Sigmoid colon (tissue), 7 donors: ENCODE data around the gene CYB5R4. TPM values are rescaled to one million over a fixed set of nuclear protein-coding genes. Genes with fewer than 3 reads are reported as not detected.

Source experiments
- DNase-seq: peaks from one replicate; pipeline ENCODE4 v3.0.0-alpha.2; 2019
- H3K27ac ChIP-seq, 4 donors: fragments of 200-600 bp; sonication (generic); one replicate each; pipeline ENCODE4 v1.5.1; 2016 to 2019; ENCODE audit warnings: mild to moderate bottlenecking in 1 of 4
- H3K27me3 ChIP-seq, 3 donors: fragments of 200-600 bp; sonication (generic); one replicate each; pipeline ENCODE4 v1.5.1; 2019; ENCODE audit warnings: mild to moderate bottlenecking in 1 of 3
- H3K36me3 ChIP-seq, 4 donors: fragments of 200-600 bp; sonication (generic); one replicate each; pipeline ENCODE4 v1.5.1; 2016 to 2019
- H3K4me1 ChIP-seq, 4 donors: fragments of 200-600 bp; sonication (generic); one replicate each; pipeline ENCODE4 v1.5.1; 2017 to 2019
- H3K4me3 ChIP-seq, 4 donors: fragments of 200-600 bp; sonication (generic); one replicate each; pipeline ENCODE4 v1.5.1; 2017 to 2019; ENCODE audit warnings: mild to moderate bottlenecking in 2 of 4, moderate library complexity in 1 of 4
- H3K9me3 ChIP-seq, 4 donors: fragments of 200-600 bp in 3 of 4; sonication (generic) in 3 of 4; one replicate each; pipeline versions ENCODE4 v1.5.1 to v1.6.1; 2013 to 2019
- EP300 ChIP-seq, 4 donors: sonication (generic); formaldehyde crosslinking; IDR thresholded peaks; one replicate each; pipeline ENCODE4 v1.6.1; 2017; ENCODE audit warnings: antibody characterized with exemption in 4 of 4
- POLR2A ChIP-seq, 2 donors: fragments of 450-650 bp; IDR thresholded peaks; one replicate each; pipeline ENCODE4 v1.6.1; 2016; ENCODE audit warnings: antibody characterized with exemption in 2 of 2, mild to moderate bottlenecking in 2 of 2, moderate library complexity in 2 of 2
- POLR2AphosphoS5 ChIP-seq, 4 donors: sonication (generic); formaldehyde crosslinking; IDR thresholded peaks; one replicate each; pipeline ENCODE4 v1.6.1; 2017; ENCODE audit warnings: antibody characterized with exemption in 4 of 4
- WGBS, 2 donors: extraction: QIAGEN DNeasy Blood & Tissue Kit; methylation state at CpG; one replicate each; pipeline ENCODE4 v1.1.7; 2013; 5-methylcytosine and 5-hydroxymethylcytosine counted together
- intact Hi-C: fragments of 100-400 bp; cut with DNase I; formaldehyde crosslinking; loops from one replicate; pipeline ENCODE4 v1.15.1; 2023
- polyA plus RNA-seq, 3 donors: library from polyadenylated mRNA; stranded (reverse); fragments of 200-250 nt; gene quantifications; one replicate each; pipeline ENCODE4 v1.2.3, GENCODE V29; 2013
- total RNA-seq, 4 donors: library from RNA; depleted of rRNA; stranded (reverse); fragments of >200 nt; gene quantifications; one replicate each; pipeline ENCODE4 v1.1.0, GENCODE V29; 2016
- TF ChIP-seq, protein P1 (sequence below), 4 experiments: fragments of 450-650 bp in 3 of 4; fragments of 200-600 bp in 1 of 4; IDR thresholded peaks; one replicate each; pipeline ENCODE4 v1.5.1; 2016 to 2019; ENCODE audit warnings: antibody characterized with exemption in 4 of 4, mild to moderate bottlenecking in 3 of 4, moderate library complexity in 2 of 4
- donor health status: healthy with polysubstance abuse.
- donor health status: Bipolar disorder and iron deficiency.
- donor health status: healthy.

The CYB5R4 gene
- total and polyA plus RNA-seq, 7 donors: 9.7 to 35.6 (median 14.3) TPM

DNA sequence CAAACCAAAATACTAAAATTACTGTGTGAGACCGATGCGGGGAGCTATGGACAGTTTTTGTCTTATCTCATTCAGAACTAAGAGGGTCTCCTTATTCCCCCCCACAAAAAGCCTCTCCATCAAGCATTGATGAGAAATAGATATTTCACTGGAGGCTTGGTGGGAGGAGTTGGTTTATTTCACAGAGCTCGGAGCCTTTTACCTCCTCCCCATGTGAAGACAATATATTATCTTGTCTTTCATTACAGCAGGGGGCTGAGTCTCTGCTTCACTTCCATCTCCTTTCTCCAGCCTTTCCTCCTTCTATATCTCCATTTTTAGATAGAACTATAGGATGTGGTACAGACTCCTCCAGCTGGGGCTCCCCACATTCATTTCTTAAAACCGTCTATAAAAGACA is 144.2 kb downstream of the CYB5R4 start:
- no peak overlapping the region for H3K4me3 ChIP-seq

DNA sequence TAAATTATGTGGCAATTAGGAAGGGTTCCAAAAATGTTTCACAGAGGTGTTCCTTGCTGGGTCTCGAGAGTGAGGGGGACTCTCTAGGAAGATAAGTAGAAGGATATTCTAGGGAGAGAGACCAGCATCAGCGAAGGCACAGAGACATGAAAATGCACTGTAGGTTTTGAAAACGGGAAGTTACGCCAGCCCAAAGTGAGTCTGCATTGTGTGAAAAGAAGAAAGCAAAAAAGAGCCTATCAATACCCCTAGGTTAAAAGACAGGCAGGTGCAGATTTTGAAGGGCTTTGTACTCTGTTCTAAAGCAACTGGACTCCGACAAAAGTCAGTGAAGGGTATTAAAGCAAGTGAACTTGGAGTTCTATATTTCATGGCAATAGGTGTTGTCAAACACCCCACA is 148.4 kb downstream of the CYB5R4 start:
- H3K27ac ChIP-seq: no peak overlapping the region
- intact Hi-C loops: no loop called here
- 73 to 84% methylated on average over 5 of the region's 5 CpGs for WGBS, 2 donors
- H3K4me1 ChIP-seq: no peaks in the 10 kb centered on the region
- DNase-seq: no peak
- H3K4me3 ChIP-seq: no peak overlapping the region
- H3K9me3 ChIP-seq: no peaks in the 10 kb centered on the region
- TF ChIP-seq POLR2A (IDR thresholded peaks at IDR 0.05) (no peak), POLR2AphosphoS5 (IDR thresholded peaks at IDR 0.05) (no peak), EP300 (IDR thresholded peaks at IDR 0.05) (no peak)
- TF ChIP-seq, protein P1, sequence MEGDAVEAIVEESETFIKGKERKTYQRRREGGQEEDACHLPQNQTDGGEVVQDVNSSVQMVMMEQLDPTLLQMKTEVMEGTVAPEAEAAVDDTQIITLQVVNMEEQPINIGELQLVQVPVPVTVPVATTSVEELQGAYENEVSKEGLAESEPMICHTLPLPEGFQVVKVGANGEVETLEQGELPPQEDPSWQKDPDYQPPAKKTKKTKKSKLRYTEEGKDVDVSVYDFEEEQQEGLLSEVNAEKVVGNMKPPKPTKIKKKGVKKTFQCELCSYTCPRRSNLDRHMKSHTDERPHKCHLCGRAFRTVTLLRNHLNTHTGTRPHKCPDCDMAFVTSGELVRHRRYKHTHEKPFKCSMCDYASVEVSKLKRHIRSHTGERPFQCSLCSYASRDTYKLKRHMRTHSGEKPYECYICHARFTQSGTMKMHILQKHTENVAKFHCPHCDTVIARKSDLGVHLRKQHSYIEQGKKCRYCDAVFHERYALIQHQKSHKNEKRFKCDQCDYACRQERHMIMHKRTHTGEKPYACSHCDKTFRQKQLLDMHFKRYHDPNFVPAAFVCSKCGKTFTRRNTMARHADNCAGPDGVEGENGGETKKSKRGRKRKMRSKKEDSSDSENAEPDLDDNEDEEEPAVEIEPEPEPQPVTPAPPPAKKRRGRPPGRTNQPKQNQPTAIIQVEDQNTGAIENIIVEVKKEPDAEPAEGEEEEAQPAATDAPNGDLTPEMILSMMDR (IDR thresholded peaks at IDR 0.05): no peak
- H3K36me3 ChIP-seq: no peaks in the 10 kb centered on the region
- H3K27me3 ChIP-seq: no peaks in the 10 kb centered on the region

More for the DNA sequence above, 144.2 kb downstream of the CYB5R4 start:
- 79 to 87% methylated on average over 4 of the region's 4 CpGs for WGBS, 2 donors
- no peak overlapping the region for H3K27ac ChIP-seq
- H3K27me3 ChIP-seq: no peaks in the 10 kb centered on the region
- H3K9me3 ChIP-seq: no peaks in the 10 kb centered on the region
- no peak for DNase-seq
- TF ChIP-seq POLR2AphosphoS5 (IDR thresholded peaks at IDR 0.05): no peak
- TF ChIP-seq POLR2A (IDR thresholded peaks at IDR 0.05): no peak
- no peak for TF ChIP-seq EP300 (IDR thresholded peaks at IDR 0.05)
- TF ChIP-seq, protein P1 (IDR thresholded peaks at IDR 0.05): no peak
- intact Hi-C loops: no loop called here
- H3K36me3 ChIP-seq: no peaks in the 10 kb centered on the region
- no peaks in the 10 kb centered on the region for H3K4me1 ChIP-seq

DNA sequence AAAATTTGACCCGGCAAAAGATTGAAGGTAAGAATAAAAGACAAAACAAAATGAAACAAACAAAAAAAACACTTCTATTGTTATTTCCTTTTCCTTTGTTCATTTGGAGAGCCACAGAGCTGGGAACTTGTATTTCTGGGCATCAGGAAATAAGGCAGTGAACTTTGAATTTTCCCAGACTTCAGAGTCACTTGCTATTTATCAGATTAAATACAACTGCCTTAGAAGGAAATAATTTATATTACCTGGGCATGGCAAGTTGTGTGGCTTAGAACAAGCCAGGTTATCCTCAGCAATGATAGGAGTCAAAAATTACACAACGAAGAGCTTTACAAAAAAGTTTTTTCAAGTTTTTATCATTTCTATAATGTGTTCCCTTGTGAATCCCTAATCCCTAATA is 153.9 kb downstream of the CYB5R4 start:
- H3K9me3 ChIP-seq: no peaks in the 10 kb centered on the region
- no peaks in the 10 kb centered on the region for H3K4me1 ChIP-seq
- no peak for DNase-seq
- H3K27me3 ChIP-seq: no peaks in the 10 kb centered on the region
- TF ChIP-seq, protein P1 (IDR thresholded peaks at IDR 0.05): no peak
- TF ChIP-seq EP300 (IDR thresholded peaks at IDR 0.05): no peak
- TF ChIP-seq POLR2A (IDR thresholded peaks at IDR 0.05): no peak
- TF ChIP-seq POLR2AphosphoS5 (IDR thresholded peaks at IDR 0.05): no peak
- H3K36me3 ChIP-seq: no peaks in the 10 kb centered on the region
- H3K27ac ChIP-seq: no peak overlapping the region
- H3K4me3 ChIP-seq: no peak overlapping the region
- 33 to 68% methylated on average over 2 of the region's 2 CpGs for WGBS, 2 donors
- intact Hi-C loops: no loop called here

DNA sequence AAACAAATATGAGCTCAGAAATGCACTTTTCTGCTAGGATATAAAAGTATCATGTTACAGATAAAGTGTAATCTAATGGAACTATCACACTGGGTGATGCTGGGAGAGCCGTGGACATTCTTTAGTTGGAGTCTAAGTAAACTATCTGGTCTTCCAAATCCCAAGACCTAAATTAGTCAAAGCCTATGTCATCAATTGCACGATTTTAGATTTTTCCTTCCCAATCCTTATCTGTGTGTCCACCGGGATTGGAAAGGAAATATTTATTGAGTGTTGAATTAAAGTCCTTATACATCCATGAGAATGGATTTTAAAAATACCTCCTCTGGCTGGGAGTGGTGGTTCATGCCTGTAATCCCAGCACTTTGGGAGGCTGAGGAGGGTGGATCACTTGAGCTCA is 154.4 kb downstream of the CYB5R4 start:
- intact Hi-C loops: no loop called here
- Histone ChIP-seq H3K4me3 (no peak overlapping the region), H3K36me3 (no peaks in the 10 kb centered on the region), H3K4me1 (no peaks in the 10 kb centered on the region), H3K27me3 (no peaks in the 10 kb centered on the region), H3K27ac (no peak overlapping the region), H3K9me3 (no peaks in the 10 kb centered on the region)
- WGBS, 2 donors: 47 to 67% methylated on average over 3 of the region's 3 CpGs
- no peak for DNase-seq
- TF ChIP-seq, protein P1 (IDR thresholded peaks at IDR 0.05): no peak
- TF ChIP-seq POLR2A (IDR thresholded peaks at IDR 0.05) (no peak), POLR2AphosphoS5 (IDR thresholded peaks at IDR 0.05) (no peak), EP300 (IDR thresholded peaks at IDR 0.05) (no peak)

DNA sequence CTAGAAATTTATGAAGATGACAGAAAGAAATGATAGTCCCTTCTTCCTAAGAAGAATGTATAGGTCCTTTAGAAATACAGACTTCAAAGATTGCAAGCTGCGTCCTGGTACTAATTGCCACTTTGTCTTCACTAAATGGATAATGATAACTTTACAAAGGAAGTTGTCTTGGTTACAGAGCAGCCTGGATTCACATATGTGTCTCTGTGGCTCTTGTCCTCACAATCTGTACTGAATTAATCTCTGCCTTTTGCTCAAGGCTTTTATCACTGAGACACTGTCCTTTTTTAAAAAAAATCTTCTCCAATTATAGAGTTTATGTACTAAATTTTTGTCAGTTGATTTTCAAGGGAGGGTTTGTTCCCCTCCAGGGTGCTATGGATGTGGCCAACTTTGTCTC is 156.5 kb downstream of the CYB5R4 start:
- Histone ChIP-seq H3K4me1 (no peaks in the 10 kb centered on the region), H3K9me3 (no peaks in the 10 kb centered on the region), H3K27ac (no peak overlapping the region), H3K36me3 (no peaks in the 10 kb centered on the region), H3K27me3 (no peaks in the 10 kb centered on the region), H3K4me3 (no peak overlapping the region)
- no peak for DNase-seq
- intact Hi-C loops: no loop called here
- 98% methylated on average over 1 of the region's 1 CpG for WGBS, 2 donors
- TF ChIP-seq POLR2AphosphoS5 (IDR thresholded peaks at IDR 0.05) (no peak), EP300 (IDR thresholded peaks at IDR 0.05) (no peak), POLR2A (IDR thresholded peaks at IDR 0.05) (no peak)
- TF ChIP-seq, protein P1 (IDR thresholded peaks at IDR 0.05): no peak
